GM21360 (cell line): ENCODE results near the gene TMEM258.

Experiments
- ATAC-seq: cut with Tn5 transposase; IDR thresholded peaks from one replicate; pipeline ENCODE4 v1.9.1; 2021; ENCODE audit warnings: mild to moderate bottlenecking, moderate library complexity; ENCODE audit not compliant: unreplicated experiment

Gene TMEM258

DNA sequence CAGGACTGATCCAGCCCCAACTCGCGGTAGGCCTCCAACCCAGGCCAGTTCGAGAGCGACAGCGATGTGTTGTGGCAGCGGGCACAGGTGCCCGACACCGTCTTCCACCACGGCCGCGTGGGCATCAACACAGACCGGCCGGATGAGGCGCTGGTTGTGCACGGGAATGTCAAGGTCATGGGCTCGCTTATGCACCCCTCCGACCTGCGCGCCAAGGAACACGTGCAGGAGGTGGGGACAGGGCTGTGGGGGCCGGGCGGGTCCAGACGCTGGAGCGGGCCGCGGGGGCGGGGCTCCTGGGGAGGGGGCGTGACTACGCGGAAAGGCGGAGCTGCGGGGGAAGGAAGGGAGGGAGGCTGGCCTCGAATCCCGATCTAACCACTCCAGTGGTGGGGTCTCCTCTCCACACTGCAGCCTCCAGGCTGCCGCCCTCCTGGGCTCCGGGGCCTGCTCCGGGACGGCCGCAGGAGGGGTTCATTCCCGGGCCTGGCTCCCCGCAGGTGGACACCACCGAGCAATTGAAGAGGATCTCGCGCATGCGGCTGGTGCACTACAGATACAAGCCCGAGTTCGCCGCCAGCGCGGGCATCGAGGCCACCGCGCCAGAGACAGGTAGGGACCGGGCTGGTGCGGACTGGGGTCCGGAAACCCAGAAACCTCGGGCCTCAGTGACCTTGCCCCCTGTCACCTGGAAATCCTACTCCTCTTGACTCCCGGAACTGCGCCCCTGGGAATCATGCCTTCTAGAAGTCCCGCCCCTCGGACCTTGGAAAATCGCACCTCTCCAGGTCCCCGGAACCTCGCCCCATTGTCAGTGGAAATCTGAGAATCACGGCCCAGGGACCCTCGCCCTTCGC lies 14.9 kb downstream of the TMEM258 start:
- no peak for ATAC-seq

DNA sequence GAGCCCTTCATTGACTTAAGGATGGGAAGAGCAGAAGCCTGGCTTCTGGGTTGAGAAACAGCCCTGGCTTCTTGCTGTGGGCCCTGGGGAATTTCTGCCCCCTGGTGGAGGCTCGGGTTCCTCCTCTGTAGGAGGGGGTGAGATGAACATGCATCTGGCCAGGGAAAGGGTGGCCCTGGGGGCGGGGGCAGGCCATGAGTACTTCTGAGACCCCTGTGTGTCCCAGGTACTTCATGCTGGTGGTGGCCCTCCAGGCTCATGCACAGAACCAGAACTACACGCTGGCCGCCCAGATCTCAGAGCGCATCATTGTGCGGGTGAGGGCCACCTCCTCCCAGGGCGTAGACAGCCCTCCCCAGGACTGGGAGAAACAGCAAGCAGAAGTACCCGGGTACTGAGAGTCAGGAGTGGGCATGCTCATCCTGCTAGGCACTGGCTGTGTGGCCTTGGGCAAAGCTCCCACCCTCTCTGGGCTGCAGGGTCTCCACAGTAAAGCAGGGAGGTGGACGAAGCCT lies 15.8 kb downstream of the TMEM258 start:
- no peak for ATAC-seq

DNA sequence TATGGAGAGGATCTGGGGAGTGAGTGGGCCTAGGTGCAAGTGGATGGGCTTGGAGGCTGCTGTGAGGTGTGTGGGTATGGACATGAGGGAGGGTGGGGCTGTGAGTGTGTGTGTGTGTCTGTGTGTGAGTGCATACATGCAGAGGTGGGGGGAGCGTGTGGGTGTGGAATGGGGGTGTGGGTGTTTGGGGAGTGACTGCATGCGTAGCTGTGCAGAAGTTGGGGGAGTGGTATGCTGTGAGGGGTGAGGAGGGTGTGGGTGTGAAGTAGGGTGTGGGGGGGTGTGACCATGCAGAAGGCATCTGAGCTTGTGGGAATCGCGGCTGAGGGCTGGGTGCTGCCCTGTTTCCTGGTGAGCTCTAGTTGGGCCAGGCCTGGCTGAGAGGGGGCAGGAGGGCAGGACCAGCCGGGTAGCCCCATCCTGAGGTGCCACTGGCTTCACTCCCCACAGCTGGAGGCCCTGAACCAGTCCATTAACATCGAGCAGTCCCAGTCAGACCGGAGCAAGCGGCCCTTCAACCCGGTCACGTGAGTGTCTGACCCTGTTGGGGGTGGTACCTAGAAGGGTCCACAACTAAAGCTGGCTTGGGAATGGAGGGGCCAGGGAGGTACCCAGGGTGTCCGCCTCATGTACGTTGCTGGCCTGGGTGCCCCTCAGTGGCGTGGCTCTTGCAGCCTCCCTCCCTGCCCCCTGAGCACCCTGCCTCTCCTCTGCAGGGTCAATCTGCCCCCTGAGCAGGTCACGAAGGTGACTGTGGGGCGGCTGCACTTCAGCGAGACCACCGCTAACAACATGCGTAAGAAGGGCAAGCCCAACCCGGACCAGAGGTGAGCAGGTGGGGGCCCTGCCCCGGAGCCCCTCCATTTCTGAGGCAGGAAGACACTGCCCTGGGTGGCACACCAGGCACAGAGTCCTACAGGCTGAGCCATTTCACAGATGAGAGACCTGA lies 16.5 kb downstream of the TMEM258 start:
- ATAC-seq, result no peak

DNA sequence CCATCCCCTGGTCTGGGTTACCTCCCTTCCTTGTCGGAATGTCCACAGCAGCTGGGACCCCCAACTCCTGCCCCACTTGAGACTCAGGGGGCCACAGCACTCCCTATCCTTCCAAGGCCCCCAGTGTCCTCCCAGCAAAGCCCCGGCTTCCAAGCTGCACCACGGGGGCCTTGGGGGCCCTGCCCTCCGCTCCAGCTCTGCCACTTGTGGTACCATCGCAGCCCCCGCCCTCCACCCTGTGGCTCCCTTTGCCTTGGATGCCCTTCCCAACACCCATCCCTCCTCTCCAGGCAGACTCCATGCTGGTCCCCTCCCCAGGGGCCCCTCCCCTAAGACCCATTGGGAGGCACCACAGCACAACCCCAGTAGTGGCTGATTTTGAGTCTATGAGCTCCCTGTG lies 17.3 kb downstream of the TMEM258 start:
- no peak for ATAC-seq

DNA sequence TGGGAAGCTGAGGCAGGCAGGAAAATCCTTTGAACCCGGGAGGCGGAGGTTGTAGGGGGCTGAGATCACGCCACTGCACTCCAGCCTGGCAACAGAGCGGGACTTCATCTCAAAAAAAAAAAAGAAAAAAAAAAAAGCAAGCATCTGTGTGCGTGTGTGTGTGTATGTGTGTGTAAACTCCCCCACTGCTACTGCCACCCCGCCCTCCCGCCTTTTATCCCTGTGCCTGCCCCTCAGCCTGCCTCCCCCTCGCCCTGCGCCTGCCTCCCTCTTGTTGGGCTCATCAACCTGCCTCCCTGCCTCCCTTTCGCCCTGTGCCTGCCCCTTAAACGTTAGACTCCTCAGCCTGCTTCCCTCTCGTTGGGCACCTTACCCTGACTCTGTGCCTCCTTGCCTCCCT lies 18.0 kb downstream of the TMEM258 start:
- no peak for ATAC-seq

DNA sequence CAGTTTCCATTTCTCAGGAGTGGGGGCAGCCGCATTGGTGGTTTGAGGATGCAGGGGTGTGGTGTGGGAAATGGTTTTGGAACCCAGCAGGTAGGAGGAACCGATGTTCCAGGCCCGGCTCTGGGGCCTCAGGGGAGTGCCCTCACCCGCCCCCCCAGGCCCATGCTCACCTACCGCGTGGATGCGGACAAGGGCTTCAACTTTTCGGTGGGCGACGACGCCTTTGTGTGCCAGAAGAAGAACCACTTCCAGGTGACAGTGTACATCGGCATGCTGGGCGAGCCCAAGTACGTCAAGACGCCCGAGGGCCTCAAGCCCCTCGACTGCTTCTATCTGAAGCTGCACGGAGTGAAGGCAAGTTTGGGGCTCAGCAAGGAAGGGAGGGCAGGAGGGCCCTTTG lies 18.6 kb downstream of the TMEM258 start:
- ATAC-seq, result no peak

DNA sequence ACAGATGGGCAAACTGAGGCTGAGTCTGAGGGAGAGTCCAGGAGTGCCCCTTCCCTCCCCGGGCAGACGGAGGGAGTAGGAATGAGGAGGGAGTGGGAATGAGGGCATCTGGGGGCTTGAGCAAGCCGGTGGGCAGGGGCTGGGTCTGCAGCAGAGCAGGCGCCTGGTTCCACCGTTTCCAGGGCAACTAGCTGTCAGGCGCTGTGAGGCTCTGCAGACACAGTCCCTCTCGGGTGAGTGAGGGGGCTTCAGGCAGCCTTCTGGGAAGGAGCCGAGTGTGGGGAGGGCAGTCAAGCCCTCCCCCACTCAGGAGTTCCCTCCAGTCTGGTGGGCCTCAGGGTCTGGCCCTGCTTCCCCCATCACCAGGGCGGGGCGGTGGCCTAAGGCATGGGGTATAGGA lies 19.0 kb downstream of the TMEM258 start:
- no peak for ATAC-seq

DNA sequence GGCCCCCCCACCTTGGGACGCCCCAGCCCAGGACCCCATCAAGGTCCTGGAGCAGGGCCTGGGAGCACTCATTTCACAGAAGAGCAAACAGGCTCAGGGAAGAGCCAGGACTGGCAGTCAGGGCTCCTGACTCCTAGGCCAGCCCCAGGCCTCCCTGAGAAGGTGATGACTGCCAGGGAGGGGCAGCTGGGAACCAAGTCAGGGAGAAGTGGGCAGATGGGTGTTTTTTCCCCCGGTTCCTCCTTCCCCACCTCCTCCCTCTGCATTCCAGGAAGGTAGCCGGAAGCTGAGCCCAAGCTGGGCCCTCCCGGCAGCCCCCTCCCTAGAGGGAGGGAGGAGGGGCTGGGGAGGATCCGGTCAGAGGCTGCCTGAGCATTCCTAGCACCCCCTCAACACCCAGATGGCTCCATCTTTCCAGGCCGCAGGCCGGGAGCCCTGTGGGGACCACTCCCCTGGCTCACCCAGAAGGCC lies 20.4 kb downstream of the TMEM258 start:
- ATAC-seq, result no peak

DNA sequence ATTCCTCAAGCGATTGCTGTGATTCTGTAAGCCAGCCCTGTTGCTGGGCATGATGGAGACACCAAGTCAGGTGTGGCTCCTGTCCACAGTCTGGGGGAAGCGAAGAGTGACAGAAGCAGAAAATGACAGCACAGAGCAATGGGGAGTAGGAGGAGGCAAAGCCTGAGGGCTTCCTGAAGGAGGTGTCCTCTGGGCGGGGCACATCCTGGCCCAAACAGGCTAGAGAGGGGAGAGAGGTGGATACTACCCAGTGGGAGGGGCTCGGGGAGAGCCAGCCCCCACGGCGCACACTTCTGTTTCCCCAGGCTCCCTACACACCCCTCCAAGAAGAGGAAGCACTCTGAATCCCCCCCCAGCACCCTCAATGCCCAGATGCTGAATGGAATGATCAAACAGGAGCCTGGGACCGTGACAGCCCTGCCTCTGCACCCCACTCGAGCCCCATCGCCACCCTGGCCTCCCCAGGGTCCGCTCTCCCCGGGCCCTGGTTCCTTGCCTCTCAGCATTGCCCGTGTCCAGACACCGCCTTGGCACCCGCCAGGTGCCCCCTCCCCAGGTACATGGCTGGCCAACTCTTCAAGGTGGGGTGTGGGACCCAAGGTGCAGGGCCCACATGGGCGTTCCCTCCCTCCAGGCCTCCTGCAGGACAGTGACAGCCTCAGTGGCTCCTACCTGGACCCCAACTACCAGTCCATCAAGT lies 21.1 kb downstream of the TMEM258 start:
- no peak for ATAC-seq

DNA sequence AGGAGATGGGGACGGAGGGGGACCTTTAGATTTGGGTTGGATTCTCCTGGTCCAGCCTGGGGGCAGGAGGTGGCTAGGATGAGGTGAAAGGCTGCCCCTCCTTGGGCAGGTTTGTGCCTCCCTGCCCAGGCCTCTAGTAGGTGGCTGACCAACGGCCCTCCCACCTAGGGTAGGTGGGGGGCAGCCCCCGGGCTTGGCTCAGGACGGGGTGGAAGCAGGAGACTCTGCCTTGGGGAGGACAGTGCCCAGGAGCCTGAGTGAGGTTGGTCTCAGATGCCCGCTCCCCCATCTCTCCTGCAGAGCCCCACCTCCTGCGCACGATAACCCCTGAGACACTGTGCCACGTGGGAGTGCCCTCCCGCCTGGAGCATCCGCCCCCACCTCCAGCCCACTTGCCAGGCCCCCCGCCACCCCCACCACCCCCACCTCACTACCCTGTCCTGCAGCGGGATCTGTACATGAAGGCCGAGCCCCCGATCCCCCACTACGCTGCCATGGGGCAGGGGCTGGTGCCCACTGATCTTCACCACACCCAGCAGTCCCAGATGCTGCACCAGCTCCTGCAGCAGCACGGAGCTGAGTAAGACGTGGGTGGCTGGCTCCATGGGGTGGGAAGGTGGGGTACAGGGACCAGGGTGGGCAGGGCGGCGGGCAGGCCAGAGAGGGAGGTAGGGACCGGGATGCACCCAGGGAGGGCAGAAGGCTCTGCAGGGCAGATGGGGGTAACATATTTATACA lies 22.3 kb downstream of the TMEM258 start:
- ATAC-seq, result no peak

DNA sequence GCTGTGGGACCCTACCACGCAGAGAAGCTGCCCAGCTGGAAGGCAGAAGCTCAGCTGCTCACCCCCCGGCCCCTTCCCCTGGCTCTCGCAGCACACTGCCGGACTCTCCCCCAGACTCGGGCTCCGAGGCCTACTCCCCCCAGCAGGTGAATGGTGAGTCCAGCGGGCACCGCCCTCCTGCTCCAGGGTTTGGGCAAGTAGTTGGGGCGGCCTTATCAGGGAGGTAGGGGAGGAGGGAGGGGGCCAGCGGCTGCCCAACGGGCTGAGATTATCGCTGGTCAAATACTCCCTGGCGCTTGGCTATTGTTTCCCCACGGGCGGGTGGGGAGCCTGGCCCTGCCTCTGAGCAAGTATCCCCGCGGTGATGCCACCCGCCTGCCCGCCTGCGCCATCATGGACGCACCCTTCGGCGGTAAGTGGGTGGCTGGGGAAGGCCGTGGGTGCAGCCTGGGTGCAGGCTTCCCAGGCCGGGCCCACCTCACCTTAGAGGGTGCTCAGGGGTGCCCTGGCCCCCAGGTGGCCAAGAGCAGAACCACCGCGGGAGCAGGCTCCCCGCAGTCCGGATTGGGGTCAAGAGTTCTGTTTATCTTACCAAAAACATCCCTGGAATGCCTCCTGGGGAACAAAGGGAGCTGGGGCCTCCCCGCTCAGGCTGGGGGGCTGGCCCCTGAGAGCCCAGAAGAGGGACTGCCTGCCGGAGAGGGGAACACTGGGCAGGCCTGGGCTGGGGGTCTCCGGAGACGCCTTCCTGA lies 23.1 kb downstream of the TMEM258 start:
- no peak for ATAC-seq

DNA sequence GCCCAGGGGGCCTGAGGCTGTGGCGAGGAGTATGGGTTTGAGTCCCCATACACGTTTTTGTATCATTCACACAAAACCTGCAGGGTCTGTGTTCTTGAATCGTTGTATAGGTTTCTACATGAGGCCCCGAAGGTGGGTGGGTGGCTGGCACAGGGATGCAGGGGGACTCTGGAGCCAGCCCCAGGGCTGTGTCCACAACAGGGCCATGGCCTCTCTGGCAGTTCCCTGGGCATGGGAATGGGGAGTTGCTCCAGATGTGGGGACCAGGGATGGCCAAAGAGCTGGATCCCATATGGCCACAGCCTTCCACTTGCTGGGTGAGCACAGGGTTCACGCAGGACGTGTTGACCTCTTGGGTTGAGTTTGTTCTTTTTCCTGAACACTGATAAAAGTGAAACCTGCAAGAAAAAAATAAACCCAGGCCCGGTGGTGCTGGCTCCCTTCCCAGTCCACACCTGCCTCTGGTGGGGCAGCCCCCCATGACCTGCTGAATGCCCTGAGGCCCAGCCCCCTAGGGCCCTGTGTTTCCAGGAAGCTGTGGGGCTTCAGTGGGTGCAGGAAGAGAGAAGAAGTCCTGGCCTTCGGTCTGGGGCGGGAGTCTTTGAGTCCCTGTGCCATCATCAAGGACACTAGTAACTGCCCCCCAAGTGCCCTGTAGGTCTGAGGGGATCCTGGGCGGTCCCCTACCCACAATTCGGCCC lies 23.9 kb downstream of the TMEM258 start:
- ATAC-seq, result no peak

DNA sequence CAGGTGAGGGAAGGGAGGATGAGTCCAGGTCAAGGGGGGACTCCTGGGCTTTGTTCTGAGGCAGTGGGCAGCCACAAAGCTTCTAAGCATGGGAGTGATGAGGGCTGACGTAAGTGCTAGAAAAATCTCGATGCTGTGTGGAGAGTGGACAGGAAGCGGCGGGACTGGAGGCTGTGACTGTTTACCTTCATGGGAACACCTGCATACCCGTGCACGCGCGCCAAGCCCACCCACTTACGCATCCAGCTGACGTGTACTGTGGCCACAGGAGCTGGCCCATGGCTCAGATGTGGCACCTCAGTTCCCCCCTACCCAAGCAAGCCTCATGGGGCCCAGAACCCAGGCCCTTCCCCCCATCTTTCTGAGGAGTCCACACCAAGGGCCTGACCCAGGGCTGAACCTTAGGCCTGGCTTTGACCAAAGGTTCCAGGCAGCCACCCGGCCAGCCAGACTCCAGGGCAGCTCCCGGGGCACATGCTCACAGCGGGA lies 26.0 kb downstream of the TMEM258 start:
- no peak for ATAC-seq

DNA sequence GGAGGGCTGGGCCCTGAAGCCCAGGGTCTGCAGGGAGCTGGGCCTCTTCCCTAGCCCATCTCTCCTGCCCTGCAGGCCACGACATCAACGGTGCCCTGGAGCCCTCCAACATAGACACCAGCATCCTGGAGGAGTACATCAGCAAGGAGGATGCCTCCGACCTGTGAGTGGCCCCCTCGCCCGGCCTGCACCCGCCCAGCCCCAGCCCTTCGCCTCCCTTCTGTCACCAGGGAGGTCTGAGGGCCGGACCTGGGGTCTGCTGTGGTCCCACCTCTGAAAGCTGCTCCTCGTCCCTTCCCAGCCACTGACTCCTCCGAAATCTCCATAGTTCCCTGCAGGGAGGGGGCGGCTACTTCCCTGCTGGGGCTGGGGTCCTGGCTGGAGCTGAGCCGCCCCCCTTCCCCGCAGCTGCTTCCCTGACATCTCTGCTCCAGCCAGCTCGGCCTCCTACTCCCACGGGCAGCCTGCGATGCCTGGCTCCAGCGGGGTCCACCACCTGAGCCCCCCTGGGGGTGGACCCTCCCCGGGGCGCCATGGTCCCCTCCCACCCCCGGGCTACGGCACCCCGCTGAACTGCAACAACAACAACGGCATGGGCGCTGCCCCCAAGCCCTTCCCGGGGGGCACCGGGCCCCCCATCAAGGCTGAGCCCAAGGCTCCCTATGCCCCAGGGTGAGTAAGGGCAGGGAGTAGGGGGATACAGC lies 26.7 kb downstream of the TMEM258 start:
- no peak for ATAC-seq

DNA sequence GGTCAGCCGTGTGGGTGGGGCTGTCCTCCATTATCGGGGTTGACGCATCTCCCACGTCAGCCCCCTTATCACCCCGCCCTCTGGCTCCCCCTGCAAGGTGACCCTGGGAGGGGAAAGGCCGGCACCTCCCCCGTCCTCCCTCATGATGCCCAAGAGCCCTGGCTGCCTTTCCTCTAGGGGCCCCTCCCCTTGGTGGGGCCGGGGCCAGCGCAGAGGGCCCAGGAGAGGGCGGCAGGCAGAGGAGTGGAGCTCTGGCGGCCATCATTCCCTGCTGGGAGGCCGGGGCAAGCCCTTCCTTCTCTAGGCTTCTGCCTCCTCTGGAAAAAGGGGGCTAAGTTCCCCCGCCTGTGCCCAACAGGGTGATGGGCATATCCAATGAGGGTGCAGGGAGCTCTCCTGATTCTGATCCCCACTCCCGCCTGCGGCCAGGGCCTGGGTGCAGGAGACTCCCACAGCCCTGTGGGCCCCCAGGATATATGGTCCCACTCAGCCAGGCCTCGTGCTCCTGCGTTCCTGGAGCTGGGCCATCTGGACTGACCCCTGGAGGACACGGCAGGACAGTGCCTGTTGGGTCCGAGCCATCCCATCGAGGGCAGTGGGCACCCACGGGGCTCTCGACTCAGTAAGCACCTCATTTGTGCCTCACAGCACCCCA lies 27.7 kb downstream of the TMEM258 start:
- ATAC-seq, result no peak

DNA sequence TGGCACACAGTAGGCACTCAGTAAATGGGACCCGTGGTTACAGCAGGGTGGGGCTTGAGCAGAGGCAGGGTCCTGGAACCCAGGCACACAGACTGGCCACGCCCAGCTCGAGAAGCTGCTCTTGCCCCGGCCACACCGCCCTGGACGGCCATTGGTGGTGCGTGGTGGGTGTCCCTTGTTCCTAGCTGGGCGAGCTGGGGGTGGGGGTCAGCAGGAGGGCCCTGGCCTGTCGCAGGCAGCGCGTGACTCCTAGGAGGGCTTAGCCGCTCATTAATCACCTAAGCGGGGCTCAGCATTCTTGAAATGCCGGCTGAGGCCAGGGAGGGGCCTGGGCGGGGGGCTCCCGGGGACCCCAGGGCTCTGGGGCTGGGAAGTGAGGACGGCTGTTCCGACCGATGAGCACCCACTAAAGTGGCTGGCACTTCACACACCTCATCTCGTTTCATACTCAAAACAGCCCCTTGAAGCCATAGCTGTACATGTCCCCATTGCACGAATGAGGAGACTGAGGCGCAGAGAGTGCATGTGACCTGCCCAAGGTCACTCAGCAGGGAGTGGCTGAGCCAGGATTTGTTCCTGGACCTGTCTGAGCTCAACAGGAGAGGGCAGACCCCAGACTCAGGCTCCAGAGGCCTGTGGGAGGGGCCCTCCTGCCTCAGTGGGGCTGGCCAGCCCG lies 28.3 kb downstream of the TMEM258 start:
- ATAC-seq, result no peak

DNA sequence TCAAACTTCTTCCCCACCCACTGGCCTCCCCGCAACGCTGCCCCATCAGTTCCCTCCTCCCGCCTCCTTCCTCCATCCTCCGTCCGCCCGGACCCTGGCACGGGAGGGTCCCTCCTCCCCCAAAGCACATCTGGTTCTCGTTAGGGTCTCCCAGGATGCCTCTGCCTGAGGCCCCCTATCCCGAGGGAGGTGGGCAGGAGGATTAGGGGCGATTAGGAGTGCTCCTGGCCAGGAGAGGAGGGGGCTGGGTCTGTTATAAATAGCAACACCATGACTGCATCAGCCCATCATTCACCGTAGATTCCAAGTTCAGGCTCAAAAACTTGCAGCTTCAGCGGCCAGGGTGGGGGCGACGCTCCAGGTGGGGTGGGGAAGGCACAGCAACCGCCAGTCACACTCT lies 29.6 kb downstream of the TMEM258 start:
- ATAC-seq, result no peak
